ENCODE results near the gene SCN7A.
"Not testable (repeated sequence)": the region's sequence is repeated elsewhere in the genome, so short reads cannot be mapped to it uniquely, and the experiment has no call there.

Gene SCN7A

DNA sequence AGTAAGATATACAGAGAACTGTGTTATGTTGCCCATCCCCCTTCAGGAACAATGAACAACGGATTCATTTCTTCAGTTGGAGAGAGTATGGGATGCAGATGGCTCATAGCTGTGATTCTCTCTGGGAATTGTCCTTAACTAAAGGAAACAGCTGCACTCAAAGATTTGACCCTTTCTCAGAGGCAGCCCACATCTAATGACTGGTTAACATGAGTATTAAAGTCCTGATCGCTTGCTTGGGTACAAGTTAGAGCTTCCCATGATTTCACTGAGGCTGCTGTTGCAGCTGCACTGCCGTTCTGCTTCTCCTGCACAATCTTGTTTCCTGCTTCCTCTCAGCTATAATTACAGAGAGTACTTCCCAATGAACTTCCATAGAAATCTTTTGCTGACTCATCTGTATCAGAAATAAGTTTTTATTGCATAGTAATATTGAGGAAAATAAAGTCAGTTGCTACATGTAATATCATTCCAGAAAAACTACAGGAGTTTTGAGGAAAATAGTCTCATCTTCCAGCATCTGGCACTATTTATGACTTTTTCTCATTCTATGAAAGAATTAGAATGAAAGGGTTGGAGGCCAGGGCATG is 105.5 kb downstream of the SCN7A start:
- DNase-seq = no peak

DNA sequence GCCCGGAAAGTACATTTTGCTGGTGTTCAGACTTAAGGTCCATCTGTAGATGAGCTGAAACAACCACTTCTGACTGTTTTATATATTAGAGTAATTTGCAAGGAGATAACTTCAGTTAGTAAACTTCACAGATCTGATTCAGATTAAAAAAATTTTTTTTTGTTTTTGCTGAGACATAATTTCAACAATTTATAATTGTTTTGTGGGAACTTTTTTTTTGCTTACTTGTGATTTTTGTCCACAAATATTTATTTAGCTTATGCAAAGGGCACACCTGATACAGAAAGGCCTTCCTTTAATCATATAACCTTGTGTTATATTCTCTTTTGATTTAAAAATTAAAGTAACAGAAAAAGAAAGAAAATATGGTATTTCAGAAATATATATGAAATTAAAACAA is 108.7 kb downstream of the SCN7A start:
- DNase-seq = no peak

DNA sequence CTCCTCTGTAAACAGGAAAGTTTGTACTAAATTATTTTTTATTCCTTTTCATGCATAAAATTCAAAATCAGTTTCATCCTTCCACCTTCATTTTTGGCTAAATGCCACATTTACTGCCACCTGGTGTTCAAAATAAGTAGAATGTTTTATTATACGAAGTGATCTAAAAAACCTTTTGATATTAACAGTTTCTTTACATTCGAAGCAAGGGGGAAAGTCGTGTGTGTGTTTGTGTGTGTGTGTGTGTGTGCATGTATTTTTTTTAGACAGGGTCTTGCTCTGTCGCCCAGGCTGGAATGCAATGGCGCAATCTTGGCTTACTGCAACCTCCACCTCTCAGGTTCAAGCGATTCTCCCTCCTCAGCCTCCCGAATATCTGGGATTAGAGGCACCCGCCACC is 109.3 kb downstream of the SCN7A start:
- no peak for DNase-seq

DNA sequence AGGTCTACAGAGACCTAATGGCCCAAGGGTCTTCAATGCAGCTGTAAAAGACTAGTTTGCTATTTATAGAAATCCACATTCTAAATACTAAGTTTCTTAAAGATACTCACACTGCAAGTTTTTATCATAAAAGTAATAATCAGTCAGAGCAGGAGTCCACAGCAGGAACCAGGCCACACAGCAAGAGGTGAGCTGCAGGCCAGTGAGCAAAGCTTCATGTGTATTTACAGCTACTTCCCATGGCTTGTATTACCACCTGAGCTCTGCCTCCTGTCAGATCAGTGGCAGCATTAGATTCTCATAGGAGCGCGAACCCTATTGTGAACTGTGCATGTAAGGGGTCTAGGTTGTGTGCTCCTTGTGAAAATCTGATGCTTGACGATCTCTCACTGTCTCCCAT is 111.6 kb downstream of the SCN7A start:
- DNase-seq = no peak

DNA sequence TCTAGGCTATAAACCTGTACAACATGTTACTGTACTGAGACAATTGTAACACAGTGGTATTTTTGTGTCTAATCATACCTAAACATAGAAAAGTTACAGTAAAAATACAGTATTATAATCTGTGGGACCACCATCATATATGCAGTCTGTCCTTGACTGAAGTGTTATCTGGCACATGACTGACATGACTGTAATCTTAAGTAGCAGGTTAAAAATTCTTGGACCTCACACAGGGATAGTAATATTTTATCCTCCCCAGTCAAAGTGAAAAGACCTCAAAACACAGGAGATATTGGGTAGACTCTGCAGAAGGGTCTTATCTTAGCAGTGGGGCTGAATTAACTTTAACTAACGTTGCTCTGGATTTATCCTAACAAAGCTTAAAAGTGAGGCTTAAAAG is 113.4 kb downstream of the SCN7A start:
- no peak for DNase-seq

DNA sequence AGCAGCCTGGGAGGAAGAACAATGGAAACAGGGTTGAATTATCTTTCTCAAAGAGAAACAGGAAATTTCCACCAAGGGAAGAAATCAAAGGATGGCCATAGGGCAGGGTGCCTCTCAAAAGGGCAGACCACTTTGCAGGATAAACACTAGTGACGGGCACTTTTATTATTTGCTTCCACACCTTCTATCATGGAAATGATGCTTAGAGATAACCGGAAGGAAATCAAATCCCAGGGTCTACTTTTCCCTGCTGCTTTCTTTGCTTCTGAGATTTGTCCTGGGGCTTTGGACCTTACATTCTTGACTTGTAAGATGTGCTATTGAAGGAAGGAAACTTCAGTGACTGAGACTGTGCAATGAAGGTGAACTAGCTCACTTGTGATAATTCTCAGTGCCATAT is 117.2 kb downstream of the SCN7A start:
- no peak for DNase-seq

DNA sequence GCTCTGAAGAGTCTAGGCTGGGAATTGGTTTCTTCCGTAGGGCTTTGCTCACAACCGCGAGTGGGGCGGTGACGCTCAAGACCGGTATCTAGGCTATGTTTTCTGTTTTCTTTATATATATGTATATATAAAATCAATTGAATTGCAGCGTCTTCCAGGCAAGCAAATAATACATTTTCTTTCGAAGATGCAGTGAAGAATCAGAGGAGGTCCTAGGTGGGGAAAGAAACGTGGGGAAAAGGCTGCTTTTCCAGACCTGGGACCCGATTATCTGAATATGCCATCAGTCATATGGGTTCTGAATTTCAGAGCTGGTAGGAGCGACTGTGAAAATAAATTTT is 117.6 kb downstream of the SCN7A start:
- no peak for DNase-seq

DNA sequence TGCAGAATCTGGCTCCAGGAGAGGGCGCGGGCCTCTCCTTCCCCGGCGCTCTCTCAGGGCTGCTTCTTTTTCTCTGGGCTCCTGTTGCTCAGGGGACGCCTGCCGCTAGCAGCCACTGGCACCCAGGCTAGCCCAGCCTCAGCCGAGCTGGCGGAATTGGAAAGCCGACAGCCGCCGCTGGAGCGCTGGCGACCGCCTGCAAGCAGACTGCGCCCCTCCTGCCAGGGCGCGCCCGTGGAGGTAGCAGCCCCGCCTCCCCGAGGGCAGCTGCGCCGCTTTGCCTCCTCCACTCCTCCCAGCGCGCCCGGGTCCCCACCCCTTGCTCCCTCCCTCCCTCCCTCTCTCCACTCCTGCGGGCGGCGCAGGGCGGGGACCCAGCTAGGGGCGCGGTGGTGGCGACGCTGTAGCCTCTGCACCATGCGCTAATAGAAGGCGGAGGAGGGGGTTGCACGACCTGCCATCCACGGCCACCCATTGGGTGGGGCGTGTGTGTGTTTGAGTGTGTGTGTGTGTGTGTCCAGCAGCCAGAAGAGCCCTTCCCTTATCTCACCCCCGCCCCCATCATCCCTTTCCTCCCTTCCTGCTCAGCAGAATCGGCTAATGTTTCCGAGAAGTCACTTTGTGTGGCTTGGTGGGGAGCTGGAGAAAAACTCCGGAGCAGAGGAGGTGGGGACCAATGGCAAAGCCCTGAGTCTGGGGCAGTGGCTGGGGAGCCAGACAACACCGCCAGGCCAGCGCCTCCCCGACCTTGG is 118.1 kb downstream of the SCN7A start, which contains the start of gene SCN9A:
TSS of gene SCN9A (minus strand) at position 209 of the 752 bp plus-strand sequence. CDS start 64,188 bp downstream, outside the sequence.
- DNase-seq = no peak

DNA sequence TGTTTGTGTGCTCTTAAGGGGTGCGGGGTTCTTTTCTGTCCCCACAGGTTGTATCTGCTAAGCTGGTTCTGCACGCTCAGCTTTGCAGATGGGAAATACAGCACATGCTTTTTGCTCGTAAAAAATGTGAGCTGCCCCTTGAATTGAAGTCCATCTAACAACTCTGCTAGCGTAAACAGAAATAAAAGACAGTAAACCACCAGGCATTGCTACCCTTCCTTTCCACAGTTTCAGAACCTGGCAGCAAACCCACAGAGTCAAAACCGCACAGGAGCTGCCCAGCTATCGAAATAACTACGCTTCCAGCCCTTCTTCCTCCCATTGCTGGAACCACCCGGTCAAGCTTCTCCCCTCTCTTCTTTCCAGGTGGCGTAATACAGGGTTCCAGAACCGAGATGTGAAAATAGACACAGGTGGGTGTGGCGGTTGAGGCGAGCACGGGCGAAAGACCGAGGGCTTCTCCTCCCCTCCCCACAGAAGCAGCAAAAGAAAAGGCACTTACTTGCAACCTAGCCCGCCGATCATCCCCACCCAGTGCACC is 118.8 kb downstream of the SCN7A start:
- no peak for DNase-seq

DNA sequence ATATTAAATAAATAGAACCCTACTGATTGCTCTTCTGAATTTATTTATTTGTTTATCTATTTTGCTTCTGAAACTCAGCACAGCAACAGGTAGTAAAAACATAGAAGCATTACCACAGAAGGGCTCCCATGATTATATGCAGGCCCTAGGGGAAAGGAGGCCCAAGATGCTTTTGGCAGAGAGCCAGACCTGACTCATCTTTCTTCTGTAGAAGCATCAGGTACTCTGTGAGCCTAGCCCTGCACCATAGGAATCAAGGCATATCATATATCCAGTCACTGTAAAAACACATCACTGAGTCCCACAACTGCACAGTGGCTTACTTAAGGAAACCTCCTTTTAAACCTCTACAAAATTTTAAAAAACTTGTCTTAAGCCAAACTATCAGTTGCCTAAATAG is 120.1 kb downstream of the SCN7A start:
- DNase-seq = no peak

DNA sequence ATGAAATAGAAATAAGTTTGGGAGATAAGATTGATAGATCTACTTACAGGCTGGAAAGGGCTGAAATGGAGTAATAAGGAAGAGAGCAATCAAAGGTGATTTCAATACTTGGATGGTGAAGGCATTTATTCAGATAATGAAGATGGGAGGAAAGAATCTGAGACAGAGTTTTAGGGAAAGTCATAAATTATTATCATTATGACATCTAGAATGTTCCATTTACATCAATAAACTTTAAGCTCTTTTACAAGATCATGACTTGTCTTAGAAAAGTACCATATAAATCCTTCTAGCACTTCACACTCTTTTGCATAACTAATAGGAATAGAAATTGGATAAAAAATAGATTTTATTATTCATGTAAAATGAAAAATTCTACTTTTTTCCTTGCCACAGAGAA is 120.5 kb downstream of the SCN7A start:
- DNase-seq = no peak

DNA sequence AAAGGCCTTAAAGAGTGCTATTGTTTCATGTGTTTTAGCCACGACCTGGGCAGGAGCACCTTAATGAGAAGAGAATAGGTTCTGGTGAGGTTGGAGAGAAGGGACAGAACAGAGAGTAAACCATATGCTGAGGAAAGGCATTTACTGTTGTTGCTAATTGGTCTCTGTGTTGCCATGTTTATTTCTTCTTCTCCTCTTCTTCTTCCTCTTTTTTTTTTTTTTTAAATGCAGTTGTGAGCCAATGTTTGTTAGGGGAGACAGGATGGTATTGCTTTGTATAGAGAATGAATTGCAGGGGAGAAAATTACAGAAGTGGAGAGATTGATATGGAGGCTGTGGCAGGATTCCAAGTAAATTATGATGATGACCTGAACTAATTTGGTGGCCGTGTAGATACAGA is 120.9 kb downstream of the SCN7A start:
- no peak for DNase-seq

DNA sequence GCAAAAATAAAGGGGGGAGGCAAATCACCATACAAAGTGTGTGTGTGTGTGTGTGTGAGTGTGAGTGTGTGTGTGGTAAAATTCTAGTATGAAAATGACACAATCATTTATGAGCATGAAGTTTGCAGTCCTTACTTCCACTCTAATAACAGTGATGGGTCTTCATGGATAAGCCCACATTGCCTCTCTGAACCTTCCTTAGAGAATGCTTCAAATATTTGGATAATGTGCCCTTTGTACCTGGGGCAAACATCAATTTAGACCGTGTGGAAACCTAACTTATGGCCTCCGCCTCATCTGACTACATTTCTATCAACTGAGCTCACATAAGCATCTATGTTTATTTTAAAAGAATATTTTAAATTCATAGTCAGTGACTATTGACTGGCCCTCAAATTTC is 122.0 kb downstream of the SCN7A start:
- DNase-seq = no peak

DNA sequence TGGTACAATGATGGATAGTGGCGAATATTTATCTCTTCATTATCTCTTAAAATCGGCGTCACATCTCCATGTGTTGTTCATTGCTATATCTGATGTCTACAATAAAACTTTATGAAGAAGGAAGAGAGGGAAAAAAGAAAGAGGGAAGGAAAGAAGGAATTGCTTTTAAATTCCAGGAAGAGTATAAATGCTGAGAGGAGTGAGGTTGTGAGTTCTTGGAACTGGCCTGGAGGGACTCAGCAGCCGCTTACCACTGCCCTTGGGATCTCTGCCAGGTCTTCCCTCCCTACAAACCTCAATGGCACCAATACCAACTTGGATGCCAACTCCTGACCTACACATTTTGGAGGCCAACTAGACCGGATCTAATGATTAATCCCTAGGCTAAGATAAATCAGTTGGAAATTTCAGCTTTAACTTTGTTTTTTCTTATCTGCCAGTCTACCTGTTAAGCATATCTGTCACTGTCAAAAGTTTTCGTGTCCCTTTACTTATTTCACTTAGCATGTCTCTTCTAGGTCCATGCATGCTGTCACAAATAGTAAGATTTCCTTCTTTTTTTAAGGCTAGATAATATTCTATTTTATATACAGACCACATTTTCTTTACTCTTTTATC is 128.1 kb downstream of the SCN7A start:
- no peak for DNase-seq

DNA sequence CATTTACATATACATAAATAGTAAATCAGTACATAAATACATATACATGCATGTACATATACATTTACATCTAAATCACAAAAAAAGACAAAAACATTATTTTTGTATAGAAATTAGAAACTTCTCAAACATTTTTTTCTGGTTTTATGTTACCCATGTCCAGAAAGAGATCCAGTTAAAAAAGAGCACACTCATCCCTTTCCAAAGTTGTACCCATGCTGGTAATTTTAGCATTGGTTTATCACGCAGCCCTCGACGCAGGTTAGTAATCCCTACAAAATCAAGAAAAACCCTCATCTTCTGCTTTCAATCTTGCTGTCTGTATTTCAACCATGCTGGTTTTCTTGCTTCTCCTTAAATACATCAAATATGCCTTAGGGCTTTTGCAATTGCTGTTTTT is 128.8 kb downstream of the SCN7A start:
- DNase-seq = no peak

DNA sequence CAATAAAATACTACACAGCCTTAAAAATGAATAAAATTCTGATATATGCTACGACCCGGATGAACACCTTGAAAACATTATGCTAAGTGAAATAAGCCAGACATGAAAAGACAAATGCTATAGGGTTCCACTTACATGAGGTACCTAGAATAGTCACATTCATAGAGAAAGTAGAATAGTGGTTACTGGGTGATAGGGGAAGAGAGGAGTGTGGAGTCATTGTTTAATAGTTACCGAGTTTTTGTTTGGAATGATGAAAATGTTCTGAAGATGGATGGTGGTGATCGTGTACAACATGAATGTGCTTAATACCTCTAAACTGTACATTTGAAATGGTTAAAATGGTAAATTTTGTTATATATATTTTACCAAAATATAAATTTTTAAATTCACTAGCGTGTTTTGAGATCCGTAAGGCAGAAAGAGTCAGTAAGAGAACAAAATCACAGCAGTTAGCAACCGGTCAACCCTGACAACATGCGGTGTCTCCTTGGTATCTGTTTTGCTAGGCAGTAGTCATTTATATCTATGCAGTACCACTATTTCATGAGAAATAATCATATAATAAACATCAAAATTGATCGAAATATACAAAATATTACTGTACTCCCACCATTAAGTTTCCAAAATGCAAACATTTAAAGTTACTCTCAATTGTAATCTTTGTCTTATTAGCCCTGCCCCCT is 129.4 kb downstream of the SCN7A start:
- no peak for DNase-seq

DNA sequence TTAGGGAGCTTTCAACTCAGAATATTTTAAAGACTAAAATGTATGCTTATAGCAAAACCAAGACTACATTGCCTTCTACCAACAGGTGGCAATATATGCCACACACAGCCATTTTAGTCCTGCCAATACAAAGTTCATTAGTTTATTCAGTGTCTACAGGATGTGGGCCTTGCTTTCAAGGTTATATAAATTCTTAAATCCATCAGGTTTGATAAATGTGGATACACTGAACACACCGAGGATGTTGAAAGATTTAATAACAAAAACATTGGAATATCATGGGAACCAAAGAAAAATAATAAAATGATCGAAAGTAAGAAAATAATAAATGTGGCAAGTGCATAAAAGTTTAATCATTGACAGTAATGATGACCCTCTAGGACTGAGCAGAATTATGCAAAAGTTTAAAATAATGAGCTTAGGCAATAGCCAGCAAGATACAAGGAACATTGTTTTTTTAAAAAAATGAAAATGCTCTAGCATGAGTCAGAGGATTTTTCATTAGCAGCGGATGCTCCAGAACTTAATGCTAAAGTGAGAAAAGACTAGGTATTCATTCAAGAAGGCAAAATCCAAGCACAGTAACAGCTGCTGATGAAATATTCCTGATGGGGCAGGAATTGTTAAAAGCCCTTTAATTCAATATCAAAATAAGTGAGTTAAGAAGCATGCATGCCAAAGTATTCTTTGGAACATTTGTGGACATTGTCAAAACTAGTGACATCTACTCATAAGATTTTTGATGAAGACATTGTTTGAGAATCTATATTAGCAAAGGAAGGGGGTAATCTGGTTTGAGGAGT is 132.5 kb downstream of the SCN7A start:
- DNase-seq = no peak

DNA sequence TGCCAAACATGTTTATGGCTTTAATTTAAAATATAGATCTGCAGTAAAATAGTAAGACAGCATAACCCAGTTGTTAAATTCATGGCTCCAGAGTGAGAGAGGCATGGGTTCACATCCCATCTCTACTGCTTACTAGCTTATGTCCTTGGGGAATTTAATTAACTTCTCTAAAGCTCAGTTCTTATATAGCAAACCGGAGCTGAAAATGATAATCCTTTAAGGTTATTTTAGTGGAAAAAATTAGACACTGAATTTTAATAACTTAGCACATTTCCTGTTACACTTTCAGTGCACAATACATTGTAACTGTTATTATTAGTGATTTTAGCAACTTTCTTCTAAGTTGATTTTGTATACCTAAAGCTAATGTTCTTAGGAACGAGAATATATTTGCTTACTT is 133.1 kb downstream of the SCN7A start:
- no peak for DNase-seq

DNA sequence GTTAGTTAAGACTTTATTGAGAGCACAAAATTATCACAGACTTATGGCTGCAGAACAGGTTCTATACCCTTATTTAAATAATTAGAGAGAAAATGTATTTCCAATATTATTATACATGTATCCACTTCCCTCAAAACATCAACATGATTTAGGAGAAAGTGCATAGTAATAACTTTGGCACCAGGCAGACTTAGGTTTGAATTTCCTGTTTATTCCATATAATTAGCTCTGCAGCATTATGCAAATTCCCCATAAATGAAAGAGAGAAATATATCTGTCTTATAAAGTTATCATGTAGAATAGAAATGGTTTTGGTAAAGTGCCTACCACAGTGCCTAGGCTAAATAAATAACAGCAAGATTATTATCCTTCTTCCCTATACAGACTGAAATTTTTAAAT is 133.6 kb downstream of the SCN7A start:
- DNase-seq = no peak

DNA sequence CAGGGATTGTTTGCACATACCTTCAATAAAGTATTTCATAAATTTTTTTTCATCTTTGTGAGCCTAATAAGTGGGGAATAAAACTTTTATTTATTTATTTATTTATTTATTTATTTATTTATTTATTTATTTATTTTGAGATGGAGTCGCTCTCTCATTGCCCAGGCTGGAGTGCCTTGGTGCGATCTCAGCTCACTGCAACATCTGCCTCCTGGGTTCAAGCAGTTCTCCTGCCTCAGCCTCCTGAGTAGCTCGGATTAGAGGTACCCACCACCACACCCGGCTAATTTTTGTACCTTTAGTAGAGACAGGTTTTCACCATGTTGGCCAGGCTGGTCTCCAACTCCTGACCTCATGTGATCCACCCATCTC is 136.1 kb downstream of the SCN7A start:
- not testable (repeated sequence) for DNase-seq

DNA sequence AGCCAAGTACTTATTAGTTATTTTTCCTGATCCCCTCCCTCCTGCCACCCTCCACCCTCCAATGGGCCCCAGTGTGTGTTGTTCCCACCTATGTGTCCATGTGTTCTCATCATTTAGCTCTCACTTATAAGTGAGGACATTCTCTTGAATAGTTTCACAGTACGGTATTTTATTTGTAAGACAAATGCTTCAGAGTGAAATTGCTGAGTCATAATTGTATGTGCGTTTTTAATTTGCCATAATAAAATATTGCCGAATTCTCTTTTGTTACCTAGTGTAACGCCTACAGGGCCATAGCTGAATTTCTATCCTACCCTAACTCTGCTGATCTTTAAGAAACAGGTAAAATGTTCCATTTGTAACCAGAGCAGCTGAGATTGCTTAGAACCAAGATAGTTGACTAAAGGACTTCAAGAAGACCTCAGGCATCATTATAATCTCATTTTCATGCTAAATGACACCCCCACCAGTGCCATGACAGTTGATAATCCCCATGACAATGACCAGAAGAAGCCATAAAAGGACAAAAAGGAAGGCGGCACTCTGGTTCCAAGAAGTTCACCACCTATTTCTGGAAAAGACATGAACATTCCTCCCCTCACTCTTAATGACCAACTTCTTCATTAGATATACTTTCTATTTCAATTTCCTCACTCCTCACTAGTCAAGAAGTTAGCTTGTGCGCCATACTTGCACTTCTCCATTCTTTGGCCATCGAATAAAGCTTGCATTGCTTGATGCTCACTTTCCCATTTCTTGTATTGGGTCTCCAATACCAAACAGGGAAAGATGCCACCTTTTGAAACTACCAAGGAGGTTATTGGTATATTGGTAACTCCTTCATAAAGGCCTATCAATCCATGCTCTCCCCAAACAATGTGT is 136.7 kb downstream of the SCN7A start:
- no peak for DNase-seq

All from central memory CD4-positive, alpha-beta T cell (primary cell).